HG03097 (cell line): ENCODE data around the gene TEX22.
"Not testable (repeated sequence)": the region's sequence is repeated elsewhere in the genome, so short reads cannot be mapped to it uniquely, and the experiment has no call there.

Experiments
- ATAC-seq: cut with Tn5 transposase; IDR thresholded peaks from one replicate; pipeline ENCODE4 v1.9.1; 2021; ENCODE audit not compliant: unreplicated experiment, low FRiP score

The TEX22 gene, protein sequence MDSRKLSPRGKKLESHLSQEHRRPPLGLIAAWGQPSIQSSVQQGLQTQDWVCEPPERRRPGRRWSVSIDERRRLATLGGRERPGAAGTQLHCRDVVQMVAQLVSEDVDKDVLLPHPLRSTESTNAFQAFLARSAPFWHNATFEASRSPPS

GRCh38 chr14:105398044-105398725 is at the start of gene TEX22:
TSS of gene TEX22 (plus strand) at chr14:105398538. CDS start at chr14:105399341, 803 bp downstream.
- ATAC-seq: peak; percentile 69

DNA sequence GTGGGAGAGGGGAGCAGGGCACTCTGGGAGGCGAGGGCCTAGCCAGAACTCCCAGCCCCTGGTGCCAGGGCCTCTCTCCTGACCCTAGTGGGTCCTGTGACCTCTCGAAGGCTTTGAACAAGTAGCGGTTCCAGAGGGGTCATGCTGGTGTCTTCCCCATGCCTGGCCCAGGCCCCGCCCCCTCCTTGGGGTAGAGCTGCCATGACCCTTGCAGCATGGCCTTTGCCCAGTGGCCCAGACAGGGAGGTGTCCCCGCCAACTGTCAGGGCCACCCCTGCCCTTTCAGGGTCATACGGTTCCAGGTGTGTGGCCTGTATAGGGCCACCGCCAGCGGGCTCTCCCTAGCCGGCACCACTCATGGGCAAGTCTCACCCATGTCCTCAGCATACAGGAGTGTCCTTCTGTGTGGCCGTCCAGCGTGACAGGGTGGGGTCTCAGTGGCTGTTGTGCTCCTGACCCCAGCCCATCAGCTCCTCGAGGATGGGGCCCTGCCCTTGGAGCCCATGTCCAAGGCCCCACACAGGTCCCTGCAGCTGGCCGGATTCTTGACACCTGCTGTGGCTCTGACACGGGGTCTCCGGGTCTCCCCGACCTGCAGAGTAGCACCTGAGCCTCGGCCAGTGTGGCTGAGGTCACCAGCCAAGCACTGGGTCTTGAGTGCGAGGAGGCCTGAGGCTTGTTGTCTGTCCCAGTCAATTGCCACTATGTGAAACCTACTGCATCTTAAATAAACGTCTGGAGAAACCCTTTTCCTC is 49.2 kb upstream of the TEX22 start:
- no peak for ATAC-seq

GRCh38 chr14:105349992-105350391 is 48.3 kb upstream of the TEX22 start:
- no peak for ATAC-seq

DNA sequence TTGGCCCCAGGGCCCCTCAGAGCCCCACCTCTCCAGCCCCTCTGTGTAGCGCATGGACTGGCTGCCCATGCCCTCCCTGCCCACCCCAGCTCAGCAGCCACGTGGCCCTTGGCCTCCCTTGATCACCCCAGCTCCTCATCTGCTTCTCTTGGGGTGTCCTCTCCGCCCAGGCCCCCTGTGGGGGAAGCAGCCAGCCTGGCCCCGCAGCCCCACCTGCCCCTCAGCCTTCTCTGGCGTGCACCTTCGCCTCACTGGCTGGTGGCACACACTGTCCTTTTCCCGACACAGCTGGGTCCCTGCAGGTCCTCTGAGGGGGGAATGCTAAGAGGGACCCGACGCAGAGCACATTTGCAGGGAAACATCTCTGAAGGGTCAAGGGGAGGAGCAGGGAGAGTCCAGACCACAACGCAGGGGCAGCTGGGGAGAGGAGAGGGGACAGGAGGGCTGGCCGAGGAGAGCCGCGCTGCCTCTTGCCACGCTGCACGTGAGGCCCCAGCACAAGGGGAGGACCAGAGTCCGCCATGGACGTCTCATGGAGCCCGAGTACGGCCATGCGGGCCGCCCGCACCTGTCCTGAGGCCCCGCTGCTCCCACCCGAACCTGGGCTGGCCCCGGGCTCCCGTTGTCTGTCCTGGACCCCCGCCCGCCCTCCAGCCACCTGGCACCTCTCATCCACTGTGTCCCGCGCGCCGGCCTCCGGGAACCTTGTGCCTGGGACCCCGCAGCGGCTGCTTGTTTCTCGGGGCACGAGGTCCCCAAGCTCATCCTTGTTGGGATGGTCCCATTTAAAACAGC is 47.7 kb upstream of the TEX22 start:
- ATAC-seq: no peak

- no peak for ATAC-seq
Measured at GRCh38 chr14:105351410-105351809, 46.9 kb upstream of the TEX22 start.

GRCh38 chr14:105351920-105352851 is 46.2 kb upstream of the TEX22 start:
- ATAC-seq: no peak

DNA sequence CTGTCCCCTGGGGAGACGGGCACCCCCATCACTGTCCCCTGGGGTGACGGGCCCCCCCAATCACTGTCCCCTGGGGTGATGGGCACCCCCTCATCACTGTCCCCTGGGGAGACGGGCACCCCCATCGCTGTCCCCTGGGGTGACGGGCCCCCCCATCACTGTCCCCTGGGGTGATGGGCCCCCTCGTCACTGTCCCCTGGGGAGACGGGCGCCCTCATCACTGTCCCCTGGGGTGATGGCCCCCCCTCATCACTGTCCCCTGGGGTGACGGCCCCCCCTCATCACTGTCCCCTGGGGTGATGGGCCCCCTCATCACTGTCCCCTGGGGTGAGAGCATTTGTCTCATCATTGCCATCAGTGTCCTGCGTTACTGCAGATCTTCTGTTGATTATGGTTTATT is 45.2 kb upstream of the TEX22 start:
- ATAC-seq: no peak

DNA sequence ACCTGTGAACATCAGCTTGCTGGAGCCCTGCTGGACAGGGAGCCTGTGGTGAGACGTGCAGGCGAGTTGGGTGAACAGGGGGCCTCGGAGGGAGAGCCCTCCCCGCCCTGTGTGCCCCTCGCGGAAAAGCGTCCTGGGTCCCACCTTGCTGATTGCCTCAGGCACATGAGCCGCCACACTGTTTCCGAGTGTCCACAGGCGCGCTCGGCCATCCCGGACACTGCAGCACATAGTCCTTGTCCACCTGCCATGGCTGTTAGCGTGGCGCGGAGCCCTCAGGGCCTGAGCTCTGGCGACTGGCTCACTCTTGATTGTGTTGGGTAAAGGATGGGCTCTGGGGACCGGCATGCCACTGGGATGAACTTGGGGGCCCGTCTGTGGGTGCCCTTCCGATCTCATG is 43.8 kb upstream of the TEX22 start:
- no peak for ATAC-seq

- no peak for ATAC-seq
Measured at GRCh38 chr14:105355049-105355575, 43.2 kb upstream of the TEX22 start.

DNA sequence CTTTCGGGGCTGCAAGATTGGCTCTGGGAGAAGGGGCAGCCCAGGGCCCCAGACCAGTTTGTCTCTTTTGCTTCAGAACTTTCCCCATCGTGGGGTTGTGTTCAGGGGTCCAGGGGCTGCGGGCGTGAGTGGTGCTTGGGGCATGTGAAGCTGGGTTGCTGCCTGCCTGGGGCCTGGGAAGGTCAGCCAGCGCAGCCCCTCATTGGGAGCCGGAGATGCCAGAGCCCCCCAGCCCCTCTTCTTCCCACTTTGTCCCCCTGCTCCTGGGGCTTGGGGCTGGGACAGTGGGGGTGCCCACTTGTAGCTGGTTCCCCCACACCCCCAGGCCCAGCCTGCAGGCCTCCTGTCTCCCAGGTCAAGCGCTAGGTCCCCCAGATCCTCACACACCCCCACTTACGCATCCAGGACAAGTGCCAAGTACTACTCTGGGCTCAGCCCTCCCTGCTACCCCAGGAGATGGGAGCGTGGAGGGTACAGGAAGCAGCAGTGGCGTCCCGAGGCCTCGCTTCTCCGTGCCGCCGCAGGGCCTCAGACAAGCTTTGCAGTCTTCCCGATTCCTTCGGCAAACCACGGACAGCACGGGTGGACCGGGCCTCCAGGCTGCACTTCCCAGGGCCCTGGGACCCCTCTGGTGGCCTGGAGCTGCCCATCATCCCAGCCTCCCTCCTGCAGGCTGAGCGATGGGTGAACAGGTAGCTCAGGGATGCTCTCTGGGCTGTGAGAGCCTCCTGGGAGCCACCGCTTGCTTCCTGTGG is 42.3 kb upstream of the TEX22 start:
- ATAC-seq: no peak

- ATAC-seq: no peak
Measured at GRCh38 chr14:105356927-105357326, 41.4 kb upstream of the TEX22 start.

DNA sequence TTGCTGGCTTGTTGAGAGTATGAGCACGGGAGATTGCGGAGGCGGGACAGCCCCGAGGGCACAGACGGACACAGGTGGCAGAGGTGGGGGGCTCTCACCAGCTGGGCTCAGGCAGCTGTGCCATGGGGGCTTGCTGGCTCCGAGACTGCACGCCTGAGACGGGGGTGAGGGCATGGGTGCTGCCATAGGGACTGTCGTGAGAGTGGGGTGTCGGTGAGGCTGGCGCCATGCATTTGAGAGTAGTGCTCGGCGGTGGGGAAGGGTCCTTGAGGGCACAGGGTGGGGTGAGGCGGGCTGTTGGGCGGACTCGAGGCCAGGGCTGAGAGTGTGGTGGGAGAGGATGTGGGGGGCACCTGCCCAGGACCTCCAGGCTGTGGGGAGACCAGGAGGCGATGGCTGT is 40.7 kb upstream of the TEX22 start:
- no peak for ATAC-seq

DNA sequence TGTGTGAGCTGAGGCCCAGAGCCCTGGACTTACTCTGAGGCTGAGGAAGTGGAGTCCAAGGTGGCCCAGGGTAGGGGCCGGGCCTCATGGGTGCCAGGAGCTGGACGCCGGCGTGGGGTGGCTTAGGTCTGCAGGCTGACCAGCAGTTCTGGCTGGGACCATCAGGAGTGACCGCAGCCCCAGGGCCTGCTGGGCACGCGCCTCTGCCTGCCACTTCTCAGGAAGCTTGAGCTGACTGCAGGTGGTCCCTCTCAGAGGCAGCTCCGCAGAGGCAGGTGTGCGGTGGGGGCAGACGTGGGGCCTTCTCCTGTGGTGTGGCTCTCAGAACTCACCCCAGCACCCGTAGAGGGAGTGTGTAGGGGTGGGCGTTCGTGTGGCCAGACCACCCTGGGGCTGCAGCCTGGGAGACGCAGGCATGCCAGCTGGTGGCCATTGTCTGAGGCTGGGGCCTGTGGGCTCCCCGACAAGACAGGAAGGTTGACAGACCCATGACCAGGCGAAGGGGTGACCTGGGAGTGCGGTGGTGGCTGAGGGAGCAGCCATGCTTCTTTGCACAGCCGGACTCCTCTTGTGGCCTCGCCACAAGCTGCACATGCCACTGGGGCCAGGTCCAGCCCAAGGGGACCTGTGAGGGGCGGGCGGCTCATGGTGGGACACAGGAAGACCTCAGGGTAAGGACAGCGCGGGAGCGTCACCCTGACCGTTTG is 40.0 kb upstream of the TEX22 start:
- ATAC-seq: no peak

DNA sequence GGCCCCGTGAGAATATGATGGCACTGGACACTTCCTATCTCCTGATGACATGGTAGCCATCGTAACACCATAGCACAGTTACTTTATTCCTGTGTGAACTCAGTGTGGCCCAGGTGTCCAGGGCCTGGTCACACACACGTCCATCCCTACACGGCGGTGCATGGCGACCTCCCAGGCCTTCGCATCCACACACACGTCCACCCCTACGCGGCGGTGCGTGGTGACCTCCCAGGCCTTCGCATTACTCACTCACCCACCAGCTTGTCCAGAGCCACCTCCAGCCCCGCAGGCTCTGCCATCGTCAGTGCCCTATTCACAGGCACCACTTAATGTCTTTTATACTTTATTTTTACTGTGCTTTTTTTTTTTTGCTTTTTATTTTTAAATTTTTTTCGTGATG is 39.4 kb upstream of the TEX22 start:
- no peak for ATAC-seq

DNA sequence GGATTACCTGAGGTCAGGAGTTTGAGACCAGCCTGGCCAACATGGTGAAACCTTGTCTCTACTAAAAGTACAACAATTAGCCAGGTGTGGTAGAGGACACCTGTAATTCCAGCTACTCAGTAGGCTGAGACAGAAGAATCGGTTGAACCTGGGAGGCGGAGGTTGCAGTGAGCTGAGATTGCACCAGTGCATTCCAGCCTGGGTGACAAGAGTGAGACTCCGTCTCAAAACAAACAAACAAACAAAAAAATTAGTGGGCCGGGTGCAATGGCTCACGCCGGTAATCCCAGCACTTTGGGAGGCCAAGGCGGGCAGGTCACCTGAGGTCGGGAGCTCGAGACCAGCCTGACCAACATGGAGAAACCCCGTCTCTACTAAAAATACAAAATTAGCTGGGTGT is 36.9 kb upstream of the TEX22 start:
- ATAC-seq: not testable (repeated sequence)

- ATAC-seq: no peak
Measured at GRCh38 chr14:105363847-105364708, 34.3 kb upstream of the TEX22 start.

GRCh38 chr14:105365101-105365500 is 33.2 kb upstream of the TEX22 start:
- no peak for ATAC-seq

GRCh38 chr14:105365681-105366080 is 32.7 kb upstream of the TEX22 start:
- no peak for ATAC-seq
